ENCODE results near the gene SUB1.

SUB1 gene

DNA sequence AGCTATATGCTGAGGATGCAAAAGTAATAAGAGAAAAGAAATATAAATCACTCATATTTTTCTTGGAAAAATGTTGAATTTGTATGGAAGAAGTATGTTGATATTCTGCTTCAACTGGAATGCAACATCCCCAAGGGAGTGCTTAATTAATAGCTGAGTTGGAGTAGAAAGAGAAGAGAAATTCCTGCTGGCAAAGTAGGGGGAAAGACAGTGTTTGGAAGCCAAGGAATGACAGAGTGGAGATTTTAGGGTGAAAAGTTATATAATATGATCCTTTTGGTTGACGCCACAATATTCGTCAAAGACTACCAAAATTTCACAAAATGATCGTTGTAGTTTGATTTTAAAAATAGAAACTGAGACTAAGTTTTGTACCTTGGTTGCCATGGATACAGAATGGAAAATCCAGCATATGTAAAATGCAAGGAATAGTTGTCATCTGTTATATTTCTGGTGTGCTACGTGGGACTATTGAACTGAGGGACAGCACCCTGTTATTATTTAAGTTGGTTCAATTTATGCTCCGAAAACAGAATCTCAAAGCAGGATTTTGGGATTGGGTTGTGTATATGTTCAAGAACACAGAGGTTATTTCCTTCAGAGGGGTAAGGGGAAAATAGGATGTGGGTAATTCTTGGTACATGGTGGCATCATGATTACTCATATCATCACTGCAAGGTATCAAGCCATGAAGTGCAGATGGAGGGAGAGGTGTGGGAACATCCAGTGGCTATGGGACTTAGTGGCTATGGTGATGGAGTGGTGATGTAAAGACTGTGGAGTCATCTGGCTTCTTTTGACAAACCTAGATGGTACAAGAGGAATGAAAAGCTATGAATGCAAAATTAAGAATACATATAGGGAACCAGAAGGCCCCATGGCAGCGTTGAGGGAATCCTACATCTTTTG lies 61.0 kb downstream of the SUB1 start:
- DNase-seq = no peak

DNA sequence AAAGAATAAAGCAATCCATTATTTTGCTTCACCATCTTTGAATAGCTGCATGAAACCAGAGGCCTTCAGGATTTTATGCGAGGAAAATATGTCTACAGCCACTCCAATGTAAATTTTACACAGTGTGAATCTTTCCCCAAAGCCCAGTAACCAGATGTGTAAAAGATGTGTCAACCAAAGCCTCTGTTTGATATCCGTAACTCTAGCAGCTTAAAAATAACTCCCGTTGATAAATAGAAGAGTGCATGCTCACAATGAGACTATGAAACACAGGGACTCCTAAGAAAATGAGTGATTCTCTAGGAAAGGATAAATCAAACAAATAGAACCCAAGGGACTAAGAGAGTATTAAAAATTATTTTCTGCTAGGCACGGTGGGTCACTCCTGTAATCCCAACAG lies 65.7 kb downstream of the SUB1 start:
- no peak for DNase-seq

DNA sequence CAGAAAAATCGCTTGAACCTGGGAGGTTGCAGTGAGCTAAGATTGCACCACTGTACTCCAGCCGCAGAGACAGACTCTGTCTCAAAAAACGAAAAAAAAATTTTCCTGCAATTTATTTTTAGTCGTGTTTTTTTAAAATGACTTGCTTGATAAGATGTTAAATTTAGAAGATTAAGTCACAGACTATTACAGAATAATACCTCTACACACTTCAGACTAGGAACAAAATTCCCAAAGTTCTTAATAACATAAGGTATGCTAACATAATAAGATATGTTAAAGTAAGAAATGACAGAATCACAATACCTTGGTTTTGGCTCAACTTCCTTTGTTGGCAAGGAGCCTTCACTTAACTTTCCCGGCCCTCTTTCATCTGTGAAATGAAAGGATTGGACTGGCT lies 66.3 kb downstream of the SUB1 start:
- no peak for DNase-seq

Measured in NCI-H2171 treated with DMSO at 0.1 percent for 48 hours (cell line).